HG03457 (cell line): ENCODE measurements around the gene LRP6.
"Not testable (repeated sequence)": the region's sequence is repeated elsewhere in the genome, so short reads cannot be mapped to it uniquely, and the experiment has no call there.

Experiments used
- ATAC-seq: cut with Tn5 transposase; IDR thresholded peaks from one replicate; pipeline ENCODE4 v1.9.1; 2021; ENCODE audit warnings: moderate number of reproducible peaks; ENCODE audit not compliant: unreplicated experiment

The LRP6 gene

DNA sequence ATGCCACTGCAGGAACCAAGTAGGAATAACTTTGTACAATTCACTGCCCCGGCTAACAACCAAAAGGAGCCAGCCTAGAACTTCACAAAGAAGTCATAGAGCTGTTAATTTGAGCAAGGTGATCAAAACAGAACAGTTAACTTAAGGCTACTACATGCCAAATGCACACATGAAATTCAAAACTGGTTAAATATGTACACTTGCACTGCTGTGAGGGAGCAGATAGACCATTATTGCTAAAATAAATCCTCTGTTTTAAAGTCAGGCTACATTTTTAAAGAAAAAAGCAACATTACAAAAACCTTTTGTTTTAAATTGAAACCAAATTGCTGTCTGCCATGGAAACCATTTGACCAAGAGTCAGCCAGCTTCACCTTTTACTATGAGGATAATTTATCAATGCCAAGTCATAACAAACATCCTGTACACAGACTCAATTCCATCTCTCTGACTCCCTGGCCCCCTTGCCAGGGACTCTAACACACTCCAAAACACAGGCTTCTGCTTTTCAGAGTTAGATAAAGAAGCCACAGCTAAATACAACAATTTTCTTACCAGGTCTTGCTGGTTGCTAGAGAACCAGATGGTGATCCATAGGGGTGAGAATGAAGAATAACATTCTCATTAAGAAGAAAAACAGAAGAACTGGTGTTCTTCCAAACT, 84.0 kb downstream of the LRP6 start:
- ATAC-seq: no peak

DNA sequence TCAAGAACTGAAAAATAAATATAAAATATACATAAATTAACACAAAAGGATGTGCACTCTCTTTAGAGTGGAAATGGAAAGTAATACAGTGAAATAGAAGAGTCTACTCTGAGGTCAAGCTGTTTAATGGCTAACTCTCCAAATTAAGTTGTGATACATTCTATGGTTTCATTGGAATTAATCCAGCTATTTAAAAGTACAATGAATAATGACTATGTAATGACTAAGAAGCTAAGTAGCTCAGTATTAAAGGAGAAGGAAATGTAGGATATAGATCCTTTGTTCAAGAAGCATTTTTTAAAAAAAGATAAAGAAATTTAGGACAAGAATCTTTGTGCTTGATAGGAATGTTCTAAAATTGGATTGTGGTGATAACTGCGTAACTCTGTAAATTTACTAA, 85.3 kb downstream of the LRP6 start:
- ATAC-seq: no peak

DNA sequence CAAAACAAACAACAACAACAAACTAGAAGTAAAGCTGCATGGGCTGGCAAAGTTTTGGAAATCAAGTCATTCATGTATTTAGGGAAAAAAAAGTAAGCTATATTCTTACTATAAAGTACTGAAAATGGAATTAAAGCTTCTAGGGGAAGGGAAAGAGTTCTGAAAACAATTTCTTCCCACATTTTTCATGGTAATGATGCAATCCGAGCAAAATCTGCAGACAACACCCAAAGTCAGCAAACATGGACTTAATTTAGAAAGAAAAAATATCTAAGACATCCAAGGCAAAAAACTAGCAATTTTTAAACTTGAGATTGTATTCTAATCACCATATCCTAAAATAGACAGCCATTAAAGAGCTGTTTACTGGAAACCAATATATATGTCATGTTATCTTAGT, 86.3 kb downstream of the LRP6 start:
- ATAC-seq: no peak

DNA sequence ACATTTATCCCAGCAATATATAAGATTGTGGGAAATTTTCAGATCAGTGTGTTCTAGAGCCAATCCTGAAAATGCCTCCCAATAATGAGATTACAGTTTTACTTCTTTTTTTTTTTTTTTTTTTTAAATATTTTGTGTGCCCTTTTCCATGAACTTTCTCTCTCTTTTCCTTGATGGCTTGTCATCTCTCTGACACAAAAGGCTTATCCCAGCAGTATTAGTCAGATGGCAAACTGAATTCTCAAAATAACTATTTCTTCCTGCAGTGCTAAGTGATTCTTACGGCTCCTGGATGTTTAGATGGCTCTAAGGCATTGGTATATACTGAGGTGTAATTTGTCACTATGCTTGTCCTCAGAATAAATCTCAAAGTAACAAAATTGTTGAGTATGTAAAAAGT, 86.7 kb downstream of the LRP6 start:
- ATAC-seq: no peak

DNA sequence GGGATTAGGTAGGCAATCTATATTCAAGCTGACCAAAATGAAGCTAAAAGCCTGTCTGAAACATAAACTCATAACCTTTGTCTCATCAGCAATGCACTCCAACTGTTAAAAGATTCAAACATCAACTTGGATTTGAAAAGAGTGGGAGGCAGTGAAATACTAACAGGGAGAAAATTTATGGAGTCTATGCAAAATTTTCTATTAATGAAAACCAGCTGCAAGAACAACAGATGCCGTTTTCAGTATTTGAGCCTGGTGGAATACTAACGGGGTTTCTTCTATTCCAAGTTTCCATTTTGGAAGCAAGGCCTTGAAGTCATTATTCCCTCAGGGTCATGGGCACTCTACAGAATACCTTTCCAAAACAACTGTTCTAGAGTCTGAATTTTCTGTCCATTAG, 88.3 kb downstream of the LRP6 start:
- ATAC-seq: no peak

DNA sequence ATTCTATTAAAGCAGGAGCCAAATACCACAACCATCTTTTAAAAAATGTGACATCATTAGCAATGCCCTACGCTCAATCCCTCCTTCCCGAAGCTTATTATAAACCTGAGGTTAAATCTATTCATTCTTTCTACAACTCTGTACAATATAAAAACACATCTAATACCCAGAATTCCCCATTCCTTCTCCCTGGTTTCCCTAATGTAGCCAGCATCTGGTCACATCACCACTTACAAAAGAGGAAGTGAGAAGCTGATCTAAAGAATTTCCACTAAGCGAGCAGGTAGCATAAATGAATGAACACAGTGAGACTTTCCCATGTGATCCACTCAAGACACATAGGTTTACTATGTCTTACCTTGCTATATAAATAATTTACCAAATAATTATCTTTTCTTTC, 90.4 kb downstream of the LRP6 start:
- ATAC-seq: no peak

DNA sequence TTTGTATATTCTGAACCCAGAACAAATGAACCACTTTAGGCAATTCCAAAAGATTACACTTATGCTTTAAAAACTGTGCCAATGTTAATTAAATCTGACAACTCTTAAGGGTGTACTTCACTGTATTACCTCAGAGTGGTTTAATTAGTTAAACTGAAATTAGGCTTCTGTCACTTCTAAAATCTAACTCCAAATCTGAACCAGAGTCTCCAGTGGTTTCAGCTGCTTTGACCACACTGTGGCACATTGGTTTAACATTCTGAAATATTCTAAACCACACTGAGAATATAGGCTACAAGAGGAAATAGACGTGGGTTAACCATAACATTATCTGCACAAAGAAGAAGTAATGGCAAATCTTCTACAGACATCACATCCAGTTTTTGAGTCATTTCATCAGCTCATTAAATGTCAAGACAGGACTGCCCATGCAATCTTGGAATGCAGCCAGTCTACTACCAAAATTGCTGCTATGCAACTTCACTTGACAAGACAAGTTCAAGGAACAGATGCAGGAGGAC, 94.8 kb downstream of the LRP6 start:
- ATAC-seq: peak; percentile 90

DNA sequence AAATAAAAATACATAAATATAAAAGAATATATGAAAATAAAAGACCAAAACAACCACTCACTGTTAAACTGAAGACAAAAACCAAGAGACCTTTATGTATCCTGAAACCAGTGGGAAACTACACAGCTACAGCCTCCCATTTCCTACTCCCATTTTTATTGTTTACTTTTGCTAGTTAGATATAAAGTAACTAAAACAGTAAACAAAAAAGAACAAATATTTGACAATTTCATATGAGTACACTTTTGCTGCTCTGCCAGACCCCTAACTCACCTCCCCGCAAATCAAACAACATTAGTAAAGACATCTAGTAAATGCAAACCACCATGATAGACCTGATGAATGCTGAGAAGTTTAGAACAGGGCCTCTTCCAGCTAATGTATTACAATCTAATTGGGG, 99.0 kb downstream of the LRP6 start:
- ATAC-seq: no peak

DNA sequence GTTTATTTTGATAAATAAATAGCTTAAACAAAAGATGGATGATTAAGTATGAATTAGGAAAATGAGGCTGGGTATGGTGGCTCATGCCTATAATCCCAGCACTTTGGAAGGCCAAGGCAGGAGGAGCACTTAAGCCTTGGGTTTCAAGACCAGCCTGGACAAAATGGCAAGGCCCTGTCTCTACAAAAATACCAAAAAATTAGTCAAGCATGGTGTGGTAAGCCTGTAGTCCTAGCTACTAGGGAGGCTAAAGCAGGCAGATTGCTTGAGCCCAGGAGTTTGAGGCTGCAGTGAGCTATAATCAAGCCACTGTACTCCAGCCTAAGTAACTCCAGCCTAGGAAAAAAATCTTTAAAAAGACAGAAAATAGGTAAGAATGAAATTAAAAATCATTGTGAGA, 100.1 kb downstream of the LRP6 start:
- no peak for ATAC-seq

DNA sequence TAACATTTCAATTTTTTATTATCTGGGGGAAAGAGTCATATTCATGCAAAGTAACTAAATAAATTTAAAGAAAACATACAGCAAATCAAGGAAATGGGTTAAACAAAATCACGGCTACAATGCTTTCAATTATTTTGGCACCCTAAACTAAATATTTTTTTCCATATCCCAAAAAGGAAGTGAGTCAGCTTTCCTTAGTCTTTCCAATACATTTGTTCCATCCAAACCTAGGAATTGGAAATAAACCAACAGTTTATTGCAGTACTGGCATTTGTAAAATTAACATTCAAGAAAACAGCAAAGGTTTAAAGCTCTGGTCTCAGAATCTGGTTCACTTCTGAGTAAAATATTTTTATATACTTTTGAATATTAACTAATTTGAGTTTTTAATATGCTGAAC, 106.9 kb downstream of the LRP6 start:
- ATAC-seq: no peak

DNA sequence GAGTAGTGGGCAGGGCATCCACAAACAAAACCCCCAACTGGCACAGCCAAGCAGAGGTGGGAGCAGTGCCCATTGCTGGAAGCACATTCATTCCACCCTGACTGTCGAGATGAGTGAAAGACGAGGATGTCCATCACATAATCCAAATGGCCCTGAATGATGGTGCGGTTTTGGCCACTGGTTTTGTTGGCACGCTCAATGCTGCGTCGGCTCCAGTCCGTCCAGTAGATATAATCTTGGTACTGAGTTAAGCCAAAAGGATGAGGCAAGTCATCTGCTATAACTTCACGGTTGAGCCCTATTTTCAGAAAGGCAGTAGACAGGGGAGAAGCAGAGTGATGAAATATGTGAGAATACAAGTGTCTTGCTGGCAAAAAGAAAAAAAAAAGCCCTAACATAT, 108.0 kb downstream of the LRP6 start:
- no peak for ATAC-seq

DNA sequence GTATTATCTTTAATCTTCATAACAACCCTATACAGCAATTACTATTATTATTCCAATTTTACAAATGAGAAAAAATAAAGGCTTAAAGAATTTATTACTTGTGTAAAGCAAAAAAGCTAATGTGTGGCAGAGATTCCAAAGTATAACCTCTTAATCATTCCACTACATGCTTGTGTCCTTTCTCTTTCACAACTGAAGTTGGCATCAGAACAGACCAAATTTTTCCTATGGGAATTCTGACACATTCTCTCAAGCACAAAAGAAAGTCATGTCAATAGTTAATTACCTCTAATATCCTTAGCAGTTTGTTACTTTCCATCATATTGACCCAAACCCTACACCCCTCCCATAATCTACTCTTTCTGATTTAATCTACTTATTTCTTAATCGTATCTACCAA, 109.4 kb downstream of the LRP6 start:
- ATAC-seq: no peak

DNA sequence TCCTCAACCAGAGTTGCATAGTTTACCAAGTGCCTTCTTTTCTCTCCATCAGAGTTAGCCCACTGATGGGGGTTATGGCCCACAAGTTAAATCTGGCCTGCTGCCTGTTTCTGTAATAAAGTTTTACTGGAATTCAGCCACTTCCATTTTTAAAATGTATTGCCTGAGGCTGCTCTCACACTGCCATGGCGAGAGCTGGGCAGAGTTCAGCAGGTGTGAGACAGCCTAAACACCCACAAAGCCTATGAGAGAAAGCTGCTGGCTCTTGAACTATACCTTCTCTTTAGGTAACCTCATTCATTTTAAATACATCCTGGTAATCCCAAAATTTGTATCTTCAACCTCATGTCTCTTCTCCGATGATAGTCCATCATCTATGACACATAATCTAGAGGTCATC, 110.0 kb downstream of the LRP6 start:
- ATAC-seq: no peak

DNA sequence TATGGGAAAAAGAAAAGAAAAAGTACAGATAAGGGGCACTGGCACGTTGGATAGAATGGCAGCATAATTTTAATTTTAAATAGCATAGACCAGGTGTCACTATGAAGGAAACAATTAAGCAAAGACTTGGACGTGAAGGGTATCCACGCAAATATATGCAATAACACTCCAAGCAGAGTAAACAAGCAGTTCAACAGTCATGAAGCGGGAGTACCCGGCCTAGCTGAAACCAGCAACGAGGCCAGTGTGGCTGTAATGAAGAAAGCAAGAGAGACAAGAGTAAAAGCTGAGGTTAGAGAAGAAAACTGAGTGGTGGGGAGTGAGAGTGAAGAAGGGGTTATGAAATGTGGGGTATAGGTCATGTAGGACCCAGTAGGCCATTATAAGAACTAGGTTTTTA, 110.7 kb downstream of the LRP6 start:
- ATAC-seq: no peak

DNA sequence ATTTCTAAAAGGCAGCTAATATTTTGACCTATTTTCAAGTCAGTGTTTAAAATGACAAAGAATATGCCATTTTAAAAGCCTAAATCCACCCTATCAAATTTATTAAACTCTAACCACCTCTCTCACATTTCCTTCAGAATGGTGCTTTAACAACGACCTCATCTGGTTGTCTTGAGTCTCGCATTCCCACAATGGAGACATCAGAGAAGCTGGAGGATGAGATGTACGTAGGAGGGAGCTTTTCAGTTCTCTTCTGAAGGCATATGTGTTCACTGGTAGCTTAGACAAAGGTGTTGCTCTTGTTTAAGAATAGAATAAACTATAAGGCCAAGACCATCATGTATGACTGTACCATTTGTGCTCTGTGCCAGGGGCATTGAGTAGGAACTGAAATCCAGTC, 113.2 kb downstream of the LRP6 start:
- no peak for ATAC-seq

DNA sequence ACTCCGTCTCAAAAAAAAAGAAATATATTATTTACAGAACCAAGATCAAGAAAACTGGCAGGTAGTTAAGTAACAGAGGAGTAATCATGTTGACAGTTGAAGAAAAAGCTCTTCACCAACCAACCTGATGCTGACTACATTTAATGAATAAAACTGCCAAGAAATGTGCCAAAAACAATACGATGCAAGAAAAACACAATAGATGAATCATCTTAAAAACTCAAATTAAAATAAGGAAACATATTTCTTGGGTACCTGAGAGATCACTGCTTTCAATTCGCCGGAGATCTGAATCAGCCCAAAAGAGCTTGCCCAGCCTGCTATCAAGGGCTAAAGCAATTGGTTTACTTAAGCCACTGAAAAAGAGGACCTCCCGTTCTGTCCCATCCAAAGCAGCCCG, 119.7 kb downstream of the LRP6 start:
- ATAC-seq: no peak

DNA sequence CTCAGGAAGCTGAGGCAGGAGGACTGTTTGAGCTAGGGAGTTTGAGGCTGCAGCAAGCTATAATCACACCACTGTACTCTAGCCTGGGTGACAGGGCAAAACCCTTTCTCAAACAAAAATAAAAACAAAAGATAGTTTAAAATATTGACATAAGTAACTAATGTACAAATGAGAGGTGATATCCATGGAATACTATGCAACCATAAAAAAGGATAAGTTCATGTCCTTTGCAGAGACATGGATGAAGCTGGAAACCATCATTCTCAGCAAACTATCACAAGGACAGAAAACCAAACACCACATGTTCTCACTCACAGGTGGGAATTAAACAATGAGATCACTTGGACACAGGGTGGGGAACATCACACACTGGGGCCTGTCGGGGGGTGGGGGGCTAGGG, 122.3 kb downstream of the LRP6 start:
- ATAC-seq: not testable (repeated sequence)

DNA sequence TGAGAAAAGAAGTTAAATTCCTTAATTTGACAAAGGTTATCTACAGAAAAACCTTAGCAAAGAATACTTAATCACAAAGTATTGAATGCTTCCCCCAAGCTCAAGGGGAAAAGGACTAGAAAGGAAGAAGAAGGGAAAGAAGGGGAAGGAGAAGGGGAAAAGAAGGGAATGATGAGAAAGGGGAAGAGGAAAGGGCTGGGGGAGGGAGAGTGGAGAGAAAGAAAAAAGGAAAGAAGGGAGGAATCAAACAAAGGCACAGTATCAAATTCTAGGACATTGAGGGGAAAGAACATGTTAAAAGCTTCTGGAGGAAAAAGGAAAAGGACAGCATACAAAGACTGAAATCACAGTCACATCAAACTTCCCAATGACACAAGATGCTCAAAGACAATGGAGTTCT, 125.8 kb downstream of the LRP6 start:
- ATAC-seq: no peak

DNA sequence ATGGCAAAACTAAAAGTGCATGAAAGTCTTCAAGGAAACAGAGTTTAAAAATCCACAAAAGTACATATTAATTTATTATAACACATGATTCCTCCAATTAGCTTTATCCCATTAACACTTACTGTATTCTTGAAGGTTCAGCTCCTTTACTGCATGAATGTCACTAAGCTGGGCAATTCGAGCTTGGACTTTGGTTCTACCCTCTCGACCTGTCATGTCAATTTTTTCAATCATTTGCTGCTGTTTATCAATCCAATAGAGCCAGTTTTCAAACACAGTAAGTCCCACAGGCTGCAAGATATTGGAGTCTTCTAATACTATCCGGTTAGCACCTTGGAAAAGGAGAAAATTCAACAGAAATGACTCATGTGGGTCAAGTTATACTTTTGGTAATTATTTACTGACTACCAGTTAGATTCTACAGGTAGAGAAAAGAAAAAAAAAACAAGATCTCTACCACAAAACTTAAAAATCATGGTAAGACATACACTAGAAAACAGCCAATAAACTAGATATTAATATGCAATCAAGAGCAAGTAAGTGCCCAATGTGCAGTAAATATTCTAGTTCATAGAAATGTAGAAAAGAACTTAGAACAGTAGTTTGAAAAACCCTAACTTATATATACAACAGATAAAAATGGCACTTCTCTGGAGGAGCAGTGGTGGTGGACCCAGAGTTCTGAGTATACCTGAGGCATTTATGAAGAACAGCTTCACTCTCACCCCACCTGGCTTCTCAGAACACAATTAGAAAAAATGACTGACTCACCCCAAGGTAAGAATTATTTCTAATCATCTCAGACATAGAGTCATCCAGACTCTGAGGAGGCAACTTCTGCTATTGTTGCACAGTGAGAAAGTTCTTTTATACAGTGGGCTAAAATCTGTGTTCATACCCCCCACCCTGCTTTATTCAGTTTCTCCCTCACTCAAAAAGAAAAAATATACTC, 128.4 kb downstream of the LRP6 start:
- no peak for ATAC-seq

DNA sequence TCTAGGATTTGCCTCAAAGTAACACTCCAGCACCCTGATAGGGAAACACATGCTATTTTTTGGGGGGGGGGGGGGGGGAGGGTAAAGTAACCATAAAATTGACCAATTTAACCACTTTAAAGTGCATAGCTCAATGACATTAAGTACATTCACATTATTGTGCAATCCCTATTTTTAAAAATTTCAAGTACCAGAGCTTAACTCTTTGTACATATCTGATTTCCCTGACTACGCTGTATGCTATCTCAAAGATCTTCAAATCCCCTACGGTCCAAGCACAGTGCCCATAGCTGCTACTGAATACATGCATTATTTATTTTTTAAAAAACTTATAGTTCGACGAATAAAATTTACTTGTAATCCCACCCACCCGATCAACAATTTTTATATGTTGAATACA, 133.1 kb downstream of the LRP6 start:
- ATAC-seq: no peak

DNA sequence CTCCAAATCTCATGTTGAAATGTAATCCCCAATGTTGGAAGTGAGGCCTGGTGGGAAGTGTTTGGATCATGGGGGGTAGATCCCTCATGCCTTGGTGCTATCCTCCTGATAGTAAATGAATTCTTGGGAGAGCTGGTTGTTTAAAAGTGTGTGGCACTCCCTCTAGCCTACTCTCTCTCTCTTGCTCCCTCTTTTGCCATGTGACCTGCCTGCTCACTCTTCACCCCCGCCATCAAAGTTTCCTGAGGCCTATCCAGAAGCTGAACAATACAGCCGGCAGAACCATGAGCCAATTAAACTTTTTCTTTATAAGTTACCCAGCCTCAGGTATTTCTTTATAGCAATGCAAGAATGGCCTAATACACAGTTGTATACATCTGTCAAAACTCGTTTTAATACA, 133.6 kb downstream of the LRP6 start:
- ATAC-seq: no peak

DNA sequence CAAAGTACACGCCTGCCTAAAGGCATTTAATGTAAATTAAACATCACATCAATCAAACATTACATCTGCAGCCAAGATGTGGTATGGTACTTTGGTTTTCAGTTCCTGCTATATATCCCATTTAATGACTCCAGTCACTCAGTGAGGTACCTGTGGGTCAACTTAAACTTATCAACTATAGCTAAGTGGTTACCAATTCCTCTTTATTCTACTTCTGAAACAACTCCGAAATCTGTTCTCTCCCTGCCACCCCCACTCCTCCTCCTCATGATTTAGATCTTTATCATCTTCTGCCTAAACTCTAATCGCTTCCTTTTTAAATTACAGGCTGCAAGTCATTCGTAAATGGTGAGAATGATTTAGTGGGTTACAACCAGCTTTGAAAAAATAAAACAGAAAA, 138.2 kb downstream of the LRP6 start:
- ATAC-seq: no peak
